ENCODE measurements around the gene UBE2I.
"Not testable (repeated sequence)": the region's sequence is repeated elsewhere in the genome, so short reads cannot be mapped to it uniquely, and the experiment has no call there.

UBE2I gene

GRCh38 chr16:1277617-1278282 lies 31.7 kb upstream of the UBE2I start:
- no peak for DNase-seq

- no peak for DNase-seq
Observed at GRCh38 chr16:1278477-1278876, 31.0 kb upstream of the UBE2I start.

- DNase-seq, result no peak
Observed at GRCh38 chr16:1279081-1279944, 30.1 kb upstream of the UBE2I start.

GRCh38 chr16:1279945-1280589 lies 29.4 kb upstream of the UBE2I start:
- DNase-seq, result no peak

GRCh38 chr16:1280783-1281182 lies 28.7 kb upstream of the UBE2I start:
- no peak for DNase-seq

- no peak for DNase-seq
Observed at GRCh38 chr16:1281517-1281916, 27.9 kb upstream of the UBE2I start.

GRCh38 chr16:1282324-1282973 lies 27.0 kb upstream of the UBE2I start:
- no peak for DNase-seq

GRCh38 chr16:1283296-1283695 lies 26.1 kb upstream of the UBE2I start:
- no peak for DNase-seq

- DNase-seq, result no peak
Observed at GRCh38 chr16:1283996-1284616, 25.3 kb upstream of the UBE2I start.

- no peak for DNase-seq
Observed at GRCh38 chr16:1285669-1286512, 23.5 kb upstream of the UBE2I start.

- DNase-seq, result no peak
Observed at GRCh38 chr16:1286513-1287094, 22.8 kb upstream of the UBE2I start.

GRCh38 chr16:1287982-1288670 lies 21.3 kb upstream of the UBE2I start:
- no peak for DNase-seq

GRCh38 chr16:1288813-1289476 lies 20.5 kb upstream of the UBE2I start:
- DNase-seq, result no peak

- DNase-seq, result no peak
Observed at GRCh38 chr16:1289477-1289866, 20.0 kb upstream of the UBE2I start.

GRCh38 chr16:1290063-1290501 lies 19.4 kb upstream of the UBE2I start:
- DNase-seq, result no peak

GRCh38 chr16:1290860-1291575 lies 18.4 kb upstream of the UBE2I start:
- DNase-seq, result no peak

GRCh38 chr16:1291576-1291974 lies 17.9 kb upstream of the UBE2I start:
- no peak for DNase-seq

- DNase-seq, result not testable (repeated sequence)
Observed at GRCh38 chr16:1292208-1292607, 17.2 kb upstream of the UBE2I start.

GRCh38 chr16:1292808-1293207 lies 16.6 kb upstream of the UBE2I start:
- not testable (repeated sequence) for DNase-seq

Measured in right hindlimb (tissue), 1 donor.